HepG2 (cell line): ENCODE data around the gene NEK6. TPM values are rescaled to one million over a fixed set of nuclear protein-coding genes. Genes with fewer than 3 reads are reported as not detected.

Experiments used
- AGO2 ChIP-seq: fragments of 200-400 bp; formaldehyde crosslinking; optimal IDR thresholded peaks from 2 replicates; pipeline ENCODE3; 2017; ENCODE audit warnings: mild to moderate bottlenecking, low read depth, low read length, moderate library complexity
- ARNT ChIP-seq: fragments of 450-650 bp; IDR thresholded peaks from 2 replicates; pipeline ENCODE4 v1.6.1; 2017
- CENPX ChIP-seq: sonication (generic); formaldehyde crosslinking; IDR thresholded peaks from 2 replicates; pipeline ENCODE4 v1.9.0; 2021; ENCODE audit warnings: mild to moderate bottlenecking, missing genetic modification reagents, moderate library complexity
- FOXA3 ChIP-seq: IDR thresholded peaks from 2 replicates; pipeline ENCODE4 v1.6.1; 2016; ENCODE audit warnings: missing genetic modification reagents, missing compliant biosample characterization
- KDM5A ChIP-seq: fragments of 200-600 bp; sonication (generic); IDR thresholded peaks from 2 replicates; pipeline ENCODE4 v1.7.0; 2018; ENCODE audit warnings: antibody characterized with exemption, mild to moderate bottlenecking, low read length, borderline replicate concordance
- PAX8 ChIP-seq: sonication (generic); formaldehyde crosslinking; IDR thresholded peaks from 2 replicates; pipeline ENCODE4 v1.8.0; 2022; ENCODE audit warnings: mild to moderate bottlenecking, missing genetic modification reagents, borderline replicate concordance
- REL ChIP-seq: sonication (generic); formaldehyde crosslinking; conservative IDR thresholded peaks from 2 replicates; pipeline ENCODE4 v1.8.0; 2022; ENCODE audit warnings: mild to moderate bottlenecking, missing genetic modification reagents, moderate library complexity
- RNF2 ChIP-seq: fragments of 450-650 bp; conservative IDR thresholded peaks from 2 replicates; pipeline ENCODE4 v1.6.1; 2016; ENCODE audit warnings: low read depth
- RORA ChIP-seq: sonication (generic); formaldehyde crosslinking; IDR thresholded peaks from 2 replicates; pipeline ENCODE4 v1.5.0; 2020; ENCODE audit warnings: mild to moderate bottlenecking, missing genetic modification reagents, moderate library complexity
- STAG1 ChIP-seq: sonication (generic); formaldehyde crosslinking; IDR thresholded peaks from 2 replicates; pipeline ENCODE4 v1.4.0; 2020; ENCODE audit warnings: missing genetic modification reagents
- TBX2 ChIP-seq: sonication (generic); formaldehyde crosslinking; IDR thresholded peaks from 2 replicates; pipeline ENCODE4 v1.5.0; 2020; ENCODE audit warnings: missing genetic modification reagents, mild to moderate bottlenecking, borderline replicate concordance
- TRIM24 ChIP-seq: sonication (generic); formaldehyde crosslinking; IDR thresholded peaks from 2 replicates; pipeline ENCODE4 v1.8.0; 2022; ENCODE audit warnings: mild to moderate bottlenecking, missing genetic modification reagents
- ZNF274 ChIP-seq: sonication (generic); formaldehyde crosslinking; IDR thresholded peaks from 2 replicates; pipeline ENCODE4 v1.5.1; 2020; ENCODE audit warnings: mild to moderate bottlenecking, missing genetic modification reagents
- ZNF282 ChIP-seq: fragments of 450-650 bp; IDR thresholded peaks from 2 replicates; pipeline ENCODE4 v1.6.1; 2018; ENCODE audit not compliant: partially characterized antibody
- ZNF432 ChIP-seq: sonication (generic); formaldehyde crosslinking; IDR thresholded peaks from 2 replicates; pipeline ENCODE4 v1.5.0; 2020; ENCODE audit warnings: missing genetic modification reagents, mild to moderate bottlenecking, borderline replicate concordance
- ZNF446 ChIP-seq: sonication (generic); formaldehyde crosslinking; IDR thresholded peaks from 2 replicates; pipeline ENCODE4 v1.5.0; 2020; ENCODE audit warnings: mild to moderate bottlenecking, missing genetic modification reagents
- ZNF552 ChIP-seq: sonication (generic); formaldehyde crosslinking; IDR thresholded peaks from 2 replicates; pipeline ENCODE4 v1.9.0; 2022; ENCODE audit warnings: missing genetic modification reagents, mild to moderate bottlenecking, borderline replicate concordance
- ZNF615 ChIP-seq: sonication (generic); formaldehyde crosslinking; IDR thresholded peaks from 2 replicates; pipeline ENCODE4 v1.5.0; 2020; ENCODE audit warnings: mild to moderate bottlenecking, missing genetic modification reagents, borderline replicate concordance
- ZNF737 ChIP-seq: sonication (generic); formaldehyde crosslinking; IDR thresholded peaks from 2 replicates; pipeline ENCODE4 v1.5.0; 2020; ENCODE audit warnings: missing genetic modification reagents, mild to moderate bottlenecking, borderline replicate concordance
- ZNF790 ChIP-seq: sonication (generic); formaldehyde crosslinking; IDR thresholded peaks from 2 replicates; pipeline ENCODE4 v1.8.0; 2022; ENCODE audit warnings: missing genetic modification reagents, mild to moderate bottlenecking, borderline replicate concordance
- ZNF792 ChIP-seq: IDR thresholded peaks from 2 replicates; pipeline ENCODE4 v1.6.1; 2016
- ZNF83 ChIP-seq: sonication (generic); formaldehyde crosslinking; IDR thresholded peaks from 2 replicates; pipeline ENCODE4 v1.4.0; 2020; ENCODE audit warnings: missing genetic modification reagents, mild to moderate bottlenecking, borderline replicate concordance
- polyA plus RNA-seq, 8 experiments: library from polyadenylated mRNA; depleted of rRNA in 3 of 8; stranded (reverse) in 7 of 8; unstranded in 1 of 8; fragments of >200 nt; fragmentation: Illumina TruSeq in 4 of 8; extraction: Trizol in 4 of 8; gene quantifications; 2 replicates each; pipeline versions ENCODE4 v1.2.1 to v1.2.3, GENCODE V29; 2011 to 2016; ENCODE audit warnings: low read depth in 4 of 8, missing spikeins in 1 of 8, mixed read lengths in 1 of 8; ENCODE audit not compliant: insufficient read depth in 1 of 8
- total RNA-seq, 5 experiments: library from RNA; depleted of rRNA; stranded (reverse); fragments of >200 nt; fragmentation: Illumina TruSeq; extraction: Trizol; gene quantifications; 2 replicates each; pipeline ENCODE4 v1.2.3, GENCODE V29; 2016; ENCODE audit warnings: low read depth in 1 of 5
- TF ChIP-seq, protein P1 (sequence below): sonication (generic); formaldehyde crosslinking; IDR thresholded peaks from 2 replicates; pipeline ENCODE4 v1.5.0; 2020; ENCODE audit warnings: missing genetic modification reagents
- TF ChIP-seq, protein P2 (sequence below): sonication (generic); formaldehyde crosslinking; IDR thresholded peaks from 2 replicates; pipeline ENCODE4 v1.4.0; 2020; ENCODE audit warnings: missing genetic modification reagents, mild to moderate bottlenecking, borderline replicate concordance
- TF ChIP-seq, protein P3 (sequence below): sonication (generic); formaldehyde crosslinking; IDR thresholded peaks from 2 replicates; pipeline ENCODE4 v1.5.0; 2020; ENCODE audit warnings: mild to moderate bottlenecking, missing genetic modification reagents
- TF ChIP-seq, protein P4 (sequence below): sonication (generic); formaldehyde crosslinking; conservative IDR thresholded peaks from 2 replicates; pipeline ENCODE4 v1.4.0; 2020; ENCODE audit warnings: missing genetic modification reagents

The NEK6 gene
- total and polyA plus RNA-seq, 2 of the 13 experiments (the other 11 are each of a cell fraction or from before 2014, with no cell fraction given) = 30.4 to 119 TPM

DNA sequence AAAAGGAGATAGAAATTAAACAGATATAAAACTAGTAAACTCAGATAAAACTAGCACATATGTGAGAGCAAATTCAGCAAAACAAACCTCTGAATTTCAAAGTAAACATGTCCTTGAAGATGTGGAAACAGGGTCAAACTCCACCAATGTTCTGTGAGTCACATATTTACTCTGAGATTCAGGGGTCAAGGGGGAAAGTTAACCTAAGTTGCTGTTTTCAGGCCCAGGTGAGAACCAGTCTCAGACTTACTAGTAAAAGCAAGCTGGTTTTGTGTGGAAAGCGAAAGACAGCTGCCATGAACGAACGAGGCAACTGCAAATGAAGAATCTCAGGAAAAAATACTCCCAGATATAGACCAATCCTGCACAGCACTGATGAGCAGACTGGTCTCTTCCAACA lies 128.5 kb downstream of the NEK6 start (continued):
- TF ChIP-seq AGO2 = no peak
- TF ChIP-seq ZNF432 (CRISPR knock-in tag) = no peak
- TF ChIP-seq ZNF792 (CRISPR knock-in tag) = peak; percentile 87
- TF ChIP-seq, protein P1, sequence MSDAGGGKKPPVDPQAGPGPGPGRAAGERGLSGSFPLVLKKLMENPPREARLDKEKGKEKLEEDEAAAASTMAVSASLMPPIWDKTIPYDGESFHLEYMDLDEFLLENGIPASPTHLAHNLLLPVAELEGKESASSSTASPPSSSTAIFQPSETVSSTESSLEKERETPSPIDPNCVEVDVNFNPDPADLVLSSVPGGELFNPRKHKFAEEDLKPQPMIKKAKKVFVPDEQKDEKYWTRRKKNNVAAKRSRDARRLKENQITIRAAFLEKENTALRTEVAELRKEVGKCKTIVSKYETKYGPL = no peak
- TF ChIP-seq, protein P2, sequence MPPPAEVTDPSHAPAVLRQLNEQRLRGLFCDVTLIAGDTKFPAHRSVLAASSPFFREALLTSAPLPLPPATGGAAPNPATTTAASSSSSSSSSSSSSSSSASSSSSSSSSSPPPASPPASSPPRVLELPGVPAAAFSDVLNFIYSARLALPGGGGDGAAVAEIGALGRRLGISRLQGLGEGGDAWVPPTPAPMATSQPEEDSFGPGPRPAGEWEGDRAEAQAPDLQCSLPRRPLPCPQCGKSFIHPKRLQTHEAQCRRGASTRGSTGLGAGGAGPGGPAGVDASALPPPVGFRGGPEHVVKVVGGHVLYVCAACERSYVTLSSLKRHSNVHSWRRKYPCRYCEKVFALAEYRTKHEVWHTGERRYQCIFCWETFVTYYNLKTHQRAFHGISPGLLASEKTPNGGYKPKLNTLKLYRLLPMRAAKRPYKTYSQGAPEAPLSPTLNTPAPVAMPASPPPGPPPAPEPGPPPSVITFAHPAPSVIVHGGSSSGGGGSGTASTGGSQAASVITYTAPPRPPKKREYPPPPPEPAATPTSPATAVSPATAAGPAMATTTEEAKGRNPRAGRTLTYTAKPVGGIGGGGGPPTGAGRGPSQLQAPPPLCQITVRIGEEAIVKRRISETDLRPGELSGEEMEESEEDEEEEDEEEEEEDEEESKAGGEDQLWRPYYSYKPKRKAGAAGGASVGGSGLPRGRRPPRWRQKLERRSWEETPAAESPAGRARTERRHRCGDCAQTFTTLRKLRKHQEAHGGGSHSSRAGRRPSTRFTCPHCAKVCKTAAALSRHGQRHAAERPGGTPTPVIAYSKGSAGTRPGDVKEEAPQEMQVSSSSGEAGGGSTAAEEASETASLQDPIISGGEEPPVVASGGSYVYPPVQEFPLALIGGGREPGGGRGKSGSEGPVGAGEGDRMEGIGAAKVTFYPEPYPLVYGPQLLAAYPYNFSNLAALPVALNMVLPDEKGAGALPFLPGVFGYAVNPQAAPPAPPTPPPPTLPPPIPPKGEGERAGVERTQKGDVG (CRISPR knock-in tag) = no peak
- TF ChIP-seq TRIM24 (CRISPR knock-in tag) = peak; percentile 78
- no peak for TF ChIP-seq ARNT
- no peak for TF ChIP-seq ZNF615 (CRISPR knock-in tag)
- no peak for TF ChIP-seq RNF2
- TF ChIP-seq ZNF552 = no peak
- peak; percentile 15 for TF ChIP-seq STAG1 (CRISPR knock-in tag)
- no peak for TF ChIP-seq KDM5A
- TF ChIP-seq ZNF790 (CRISPR knock-in tag) = no peak
- TF ChIP-seq RORA = no peak
- TF ChIP-seq CENPX (CRISPR knock-in tag) = no peak
- no peak for TF ChIP-seq ZNF737
- TF ChIP-seq ZNF274 = no peak
- TF ChIP-seq ZNF282 = no peak
- TF ChIP-seq REL (CRISPR knock-in tag) = no peak
- TF ChIP-seq TBX2 (CRISPR knock-in tag) = peak; percentile 77
- no peak for TF ChIP-seq ZNF83 (CRISPR knock-in tag)
- TF ChIP-seq, protein P3, sequence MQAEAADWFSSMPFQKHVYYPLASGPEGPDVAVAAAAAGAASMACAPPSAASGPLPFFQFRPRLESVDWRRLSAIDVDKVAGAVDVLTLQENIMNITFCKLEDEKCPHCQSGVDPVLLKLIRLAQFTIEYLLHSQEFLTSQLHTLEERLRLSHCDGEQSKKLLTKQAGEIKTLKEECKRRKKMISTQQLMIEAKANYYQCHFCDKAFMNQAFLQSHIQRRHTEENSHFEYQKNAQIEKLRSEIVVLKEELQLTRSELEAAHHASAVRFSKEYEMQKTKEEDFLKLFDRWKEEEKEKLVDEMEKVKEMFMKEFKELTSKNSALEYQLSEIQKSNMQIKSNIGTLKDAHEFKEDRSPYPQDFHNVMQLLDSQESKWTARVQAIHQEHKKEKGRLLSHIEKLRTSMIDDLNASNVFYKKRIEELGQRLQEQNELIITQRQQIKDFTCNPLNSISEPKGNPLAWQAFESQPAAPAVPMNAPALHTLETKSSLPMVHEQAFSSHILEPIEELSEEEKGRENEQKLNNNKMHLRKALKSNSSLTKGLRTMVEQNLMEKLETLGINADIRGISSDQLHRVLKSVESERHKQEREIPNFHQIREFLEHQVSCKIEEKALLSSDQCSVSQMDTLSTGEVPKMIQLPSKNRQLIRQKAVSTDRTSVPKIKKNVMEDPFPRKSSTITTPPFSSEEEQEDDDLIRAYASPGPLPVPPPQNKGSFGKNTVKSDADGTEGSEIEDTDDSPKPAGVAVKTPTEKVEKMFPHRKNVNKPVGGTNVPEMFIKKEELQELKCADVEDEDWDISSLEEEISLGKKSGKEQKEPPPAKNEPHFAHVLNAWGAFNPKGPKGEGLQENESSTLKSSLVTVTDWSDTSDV = no peak
- TF ChIP-seq FOXA3 (CRISPR knock-in tag) = peak; percentile 100
- no peak for TF ChIP-seq PAX8 (CRISPR knock-in tag)
- no peak for TF ChIP-seq ZNF446 (CRISPR knock-in tag)
- TF ChIP-seq, protein P4, sequence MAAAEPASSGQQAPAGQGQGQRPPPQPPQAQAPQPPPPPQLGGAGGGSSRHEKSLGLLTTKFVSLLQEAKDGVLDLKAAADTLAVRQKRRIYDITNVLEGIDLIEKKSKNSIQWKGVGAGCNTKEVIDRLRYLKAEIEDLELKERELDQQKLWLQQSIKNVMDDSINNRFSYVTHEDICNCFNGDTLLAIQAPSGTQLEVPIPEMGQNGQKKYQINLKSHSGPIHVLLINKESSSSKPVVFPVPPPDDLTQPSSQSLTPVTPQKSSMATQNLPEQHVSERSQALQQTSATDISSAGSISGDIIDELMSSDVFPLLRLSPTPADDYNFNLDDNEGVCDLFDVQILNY (CRISPR knock-in tag) = no peak
